HG03520 (cell line): ENCODE measurements around the gene DZIP1L.
"Not testable (repeated sequence)": the region's sequence is repeated elsewhere in the genome, so short reads cannot be mapped to it uniquely, and the experiment has no call there.

Experiments used
- ATAC-seq: cut with Tn5 transposase; IDR thresholded peaks from one replicate; pipeline ENCODE4 v1.9.1; 2021; ENCODE audit warnings: mild to moderate bottlenecking, moderate library complexity; ENCODE audit not compliant: unreplicated experiment

DZIP1L gene

GRCh38 chr3:138114988-138115971 lies at the start of gene DZIP1L:
Gene DZIP1L, minus strand, starts transcription at chr3:138115608. Its CDS starts 11,637 bp downstream, at chr3:138103971.
- ATAC-seq: peak; percentile 61

GRCh38 chr3:138165061-138165460 lies 49.7 kb upstream of the DZIP1L start:
- ATAC-seq: no peak

GRCh38 chr3:138157743-138158142 lies 42.3 kb upstream of the DZIP1L start:
- ATAC-seq: no peak

GRCh38 chr3:138154534-138154933 lies 39.1 kb upstream of the DZIP1L start:
- ATAC-seq: no peak

GRCh38 chr3:138148503-138148902 lies 33.1 kb upstream of the DZIP1L start:
- no peak for ATAC-seq

- ATAC-seq: not testable (repeated sequence)
These were observed 26.8 kb upstream of the DZIP1L start for GRCh38 chr3:138142181-138142580.

GRCh38 chr3:138140940-138141339 lies 25.5 kb upstream of the DZIP1L start:
- ATAC-seq: no peak

GRCh38 chr3:138139691-138140090 lies 24.3 kb upstream of the DZIP1L start:
- ATAC-seq: no peak

- ATAC-seq: no peak
These were observed 22.5 kb upstream of the DZIP1L start for GRCh38 chr3:138137861-138138260.

GRCh38 chr3:138136201-138136600 lies 20.8 kb upstream of the DZIP1L start:
- no peak for ATAC-seq

GRCh38 chr3:138135833-138136194 lies 20.4 kb upstream of the DZIP1L start:
- no peak for ATAC-seq

- no peak for ATAC-seq
These were observed 19.9 kb upstream of the DZIP1L start for GRCh38 chr3:138135146-138135832.

GRCh38 chr3:138132239-138132638 lies 16.8 kb upstream of the DZIP1L start, which contains the start of gene A4GNT:
Gene A4GNT, minus strand, starts transcription at chr3:138132390. Its CDS starts 1,134 bp downstream, at chr3:138131256.
- no peak for ATAC-seq

- no peak for ATAC-seq
These were observed 12.4 kb upstream of the DZIP1L start for GRCh38 chr3:138127636-138128365.

- ATAC-seq: no peak
These were observed 10.3 kb upstream of the DZIP1L start for GRCh38 chr3:138125548-138126221.

- ATAC-seq: no peak
These were observed 9.4 kb upstream of the DZIP1L start for GRCh38 chr3:138124706-138125355.

GRCh38 chr3:138124188-138124587 lies 8.8 kb upstream of the DZIP1L start:
- ATAC-seq: no peak

- ATAC-seq: no peak
These were observed 4.0 kb upstream of the DZIP1L start for GRCh38 chr3:138119423-138119766.

- peak; percentile 71 for ATAC-seq
These were observed 3.4 kb upstream of the DZIP1L start for GRCh38 chr3:138118612-138119422.
